Measurements from ENCODE around the gene ANKRD33B. TPM values are rescaled to one million over a fixed set of nuclear protein-coding genes. Genes with fewer than 3 reads are reported as not detected.

The ANKRD33B gene
- total RNA-seq, 1 experiment from 2014 or later: 0.75 TPM

DNA sequence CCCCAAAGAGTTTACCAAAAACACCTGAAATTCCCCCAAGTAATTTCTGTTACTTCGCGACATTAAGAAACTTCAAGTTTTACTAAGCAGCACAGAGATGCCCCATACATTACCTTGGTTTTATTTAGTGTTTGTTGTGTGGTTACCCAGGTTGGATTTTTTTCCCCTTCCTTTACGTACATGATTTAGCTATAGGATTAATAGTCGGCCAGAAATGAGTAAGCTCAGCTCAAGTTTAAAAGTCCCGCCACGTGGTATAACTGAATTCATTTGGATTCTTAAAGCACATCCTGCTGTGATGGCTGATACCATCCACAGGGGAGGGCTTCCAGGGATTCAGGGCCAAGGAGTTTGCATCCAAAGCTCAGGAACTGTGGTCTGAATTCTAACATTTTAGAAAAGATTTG lies 121.2 kb downstream of the ANKRD33B start:
- intact Hi-C loops (cut with micrococcal nuclease; ENCODE audit: unreplicated experiment): no loop called here
- POLR2A ChIA-PET (ENCODE audit: low non-redundant PET): no interaction called here
- Histone ChIP-seq H3K27me3 (replicated peaks; ENCODE audit: insufficient read depth, low read depth, low read length, poor library complexity) (no peaks in the 10 kb centered on the region), H3K4me3 (ENCODE audit: low read depth, low read length, poor library complexity, severe bottlenecking) (no peak overlapping the region), H3K36me3 (ENCODE audit: insufficient read depth, low read length, poor library complexity, severe bottlenecking) (peaks cover 12% of the 10 kb centered on the region), H3K9me3 (ENCODE audit: low read depth, low read length, poor library complexity, severe bottlenecking) (no peaks in the 10 kb centered on the region), H3K27ac (ENCODE audit: low read depth, low read length, poor library complexity, severe bottlenecking) (no peak overlapping the region), H3K4me1 (ENCODE audit: insufficient read depth, low read length, poor library complexity, severe bottlenecking) (no peaks in the 10 kb centered on the region)
- TF ChIP-seq, protein P1, sequence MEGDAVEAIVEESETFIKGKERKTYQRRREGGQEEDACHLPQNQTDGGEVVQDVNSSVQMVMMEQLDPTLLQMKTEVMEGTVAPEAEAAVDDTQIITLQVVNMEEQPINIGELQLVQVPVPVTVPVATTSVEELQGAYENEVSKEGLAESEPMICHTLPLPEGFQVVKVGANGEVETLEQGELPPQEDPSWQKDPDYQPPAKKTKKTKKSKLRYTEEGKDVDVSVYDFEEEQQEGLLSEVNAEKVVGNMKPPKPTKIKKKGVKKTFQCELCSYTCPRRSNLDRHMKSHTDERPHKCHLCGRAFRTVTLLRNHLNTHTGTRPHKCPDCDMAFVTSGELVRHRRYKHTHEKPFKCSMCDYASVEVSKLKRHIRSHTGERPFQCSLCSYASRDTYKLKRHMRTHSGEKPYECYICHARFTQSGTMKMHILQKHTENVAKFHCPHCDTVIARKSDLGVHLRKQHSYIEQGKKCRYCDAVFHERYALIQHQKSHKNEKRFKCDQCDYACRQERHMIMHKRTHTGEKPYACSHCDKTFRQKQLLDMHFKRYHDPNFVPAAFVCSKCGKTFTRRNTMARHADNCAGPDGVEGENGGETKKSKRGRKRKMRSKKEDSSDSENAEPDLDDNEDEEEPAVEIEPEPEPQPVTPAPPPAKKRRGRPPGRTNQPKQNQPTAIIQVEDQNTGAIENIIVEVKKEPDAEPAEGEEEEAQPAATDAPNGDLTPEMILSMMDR (conservative IDR thresholded peaks at IDR 0.05; ENCODE audit: low read depth, low read length): no peak
- no peak for TF ChIP-seq EZH2 (IDR thresholded peaks at IDR 0.05; ENCODE audit: borderline replicate concordance, low read depth, low read length, poor library complexity, severe bottlenecking)
- BruUV-seq (replicated peaks): no TSS peak
- CTCF ChIA-PET: no interaction called here
- DNase-seq (ENCODE audit: low spot score): peak; percentile 14

DNA sequence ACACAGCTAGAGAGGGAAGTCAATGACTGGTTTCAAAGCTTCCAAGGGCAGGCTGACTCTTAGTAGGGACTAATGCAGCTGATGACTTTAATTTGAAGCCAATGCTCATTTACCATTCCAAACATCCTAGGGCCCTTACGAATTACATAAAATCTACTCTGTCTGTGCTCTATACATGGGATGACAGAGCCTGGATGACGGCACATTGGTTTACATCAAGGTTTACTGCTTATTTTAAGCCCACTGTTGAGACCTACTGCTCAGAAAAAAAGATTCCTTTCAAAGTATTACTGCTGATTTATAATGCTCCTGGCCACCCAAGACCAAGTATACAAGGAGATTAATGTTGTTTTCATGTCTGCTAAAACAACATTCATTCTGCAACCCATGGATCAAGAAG lies 123.0 kb downstream of the ANKRD33B start:
- BruUV-seq (replicated peaks): no TSS peak
- ChIA-PET POLR2A (ENCODE audit: low non-redundant PET) (no interaction called here), CTCF (interaction anchor here (0.6 kb wide), 1 partner anchor 10 kb away, joined by 3 read pairs; no protein-coding TSS in a partner anchor)
- no peak overlapping the region for H3K27ac ChIP-seq (ENCODE audit: low read depth, low read length, poor library complexity, severe bottlenecking)
- intact Hi-C loops (cut with micrococcal nuclease; ENCODE audit: unreplicated experiment): no loop called here
- TF ChIP-seq, protein P1 (conservative IDR thresholded peaks at IDR 0.05; ENCODE audit: low read depth, low read length): no peak
- TF ChIP-seq EZH2 (IDR thresholded peaks at IDR 0.05; ENCODE audit: borderline replicate concordance, low read depth, low read length, poor library complexity, severe bottlenecking): no peak
- no peak for DNase-seq (ENCODE audit: low spot score)
- no peaks in the 10 kb centered on the region for H3K4me1 ChIP-seq (ENCODE audit: insufficient read depth, low read length, poor library complexity, severe bottlenecking)
- no peak overlapping the region for H3K4me3 ChIP-seq (ENCODE audit: low read depth, low read length, poor library complexity, severe bottlenecking)
- H3K27me3 ChIP-seq (replicated peaks; ENCODE audit: insufficient read depth, low read depth, low read length, poor library complexity): no peaks in the 10 kb centered on the region
- H3K36me3 ChIP-seq (ENCODE audit: insufficient read depth, low read length, poor library complexity, severe bottlenecking): peaks cover 6% of the 10 kb centered on the region
- H3K9me3 ChIP-seq (ENCODE audit: low read depth, low read length, poor library complexity, severe bottlenecking): no peaks in the 10 kb centered on the region

DNA sequence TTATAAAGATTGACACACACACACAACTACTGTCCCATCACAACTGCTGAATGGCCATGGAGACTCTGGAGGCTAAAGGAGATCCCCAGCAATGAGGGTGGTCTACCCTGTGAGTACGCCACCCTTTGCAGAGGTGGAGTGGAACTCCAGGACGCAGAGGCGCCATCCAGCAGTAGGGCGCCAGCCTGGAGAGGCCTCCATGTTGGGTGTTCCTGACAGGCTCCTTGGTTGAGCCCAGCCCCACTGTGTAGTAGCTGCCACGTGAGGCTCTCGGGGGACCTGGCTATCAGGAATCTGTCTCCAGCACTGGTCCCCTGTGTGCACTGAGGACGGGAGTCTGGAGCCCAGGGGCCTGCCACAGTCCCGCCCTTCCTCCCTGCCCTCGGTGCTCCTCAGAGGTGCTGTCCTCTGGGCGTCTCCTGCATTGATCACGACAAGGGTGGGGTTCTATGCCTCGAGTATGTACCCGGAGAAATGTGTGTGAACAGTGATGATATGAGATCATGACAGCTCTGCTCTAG lies 124.8 kb downstream of the ANKRD33B start:
- Histone ChIP-seq H3K9me3 (ENCODE audit: low read depth, low read length, poor library complexity, severe bottlenecking) (no peaks in the 10 kb centered on the region), H3K4me1 (ENCODE audit: insufficient read depth, low read length, poor library complexity, severe bottlenecking) (no peaks in the 10 kb centered on the region), H3K27ac (ENCODE audit: low read depth, low read length, poor library complexity, severe bottlenecking) (no peak overlapping the region)

More for the DNA sequence above, 124.8 kb downstream of the ANKRD33B start:
- CTCF ChIA-PET: no interaction called here
- TF ChIP-seq, protein P1 (conservative IDR thresholded peaks at IDR 0.05; ENCODE audit: low read depth, low read length): no peak
- TF ChIP-seq EZH2 (IDR thresholded peaks at IDR 0.05; ENCODE audit: borderline replicate concordance, low read depth, low read length, poor library complexity, severe bottlenecking): no peak
- BruUV-seq (replicated peaks): no TSS peak
- intact Hi-C loops (cut with micrococcal nuclease; ENCODE audit: unreplicated experiment): no loop called here
- Histone ChIP-seq H3K27me3 (replicated peaks; ENCODE audit: insufficient read depth, low read depth, low read length, poor library complexity) (no peaks in the 10 kb centered on the region), H3K4me3 (ENCODE audit: low read depth, low read length, poor library complexity, severe bottlenecking) (no peak overlapping the region), H3K36me3 (ENCODE audit: insufficient read depth, low read length, poor library complexity, severe bottlenecking) (peaks cover 6% of the 10 kb centered on the region)
- no peak for DNase-seq (ENCODE audit: low spot score)
- POLR2A ChIA-PET (ENCODE audit: low non-redundant PET): no interaction called here

All from A673 (cell line).